ENCODE measurements around the gene IL16.

IL16 gene

GRCh38 chr15:81309647-81310450 lies 113.2 kb downstream of the IL16 start:
- no peak overlapping the region for H3K4me3 ChIP-seq (replicated peaks; ENCODE audit: low read depth, low read length)
- DNase-seq (ENCODE audit: low read depth), result no peak
- no peak for TF ChIP-seq CTCF (IDR thresholded peaks at IDR 0.05; ENCODE audit: low read length, missing control alignments)

GRCh38 chr15:81310480-81310879 lies 113.8 kb downstream of the IL16 start:
- no peak overlapping the region for H3K4me3 ChIP-seq (replicated peaks; ENCODE audit: low read depth, low read length)
- no peak for TF ChIP-seq CTCF (IDR thresholded peaks at IDR 0.05; ENCODE audit: low read length, missing control alignments)
- no peak for DNase-seq (ENCODE audit: low read depth)

- no peak for DNase-seq (ENCODE audit: low read depth)
- no peak overlapping the region for H3K4me3 ChIP-seq (replicated peaks; ENCODE audit: low read depth, low read length)
- TF ChIP-seq CTCF (IDR thresholded peaks at IDR 0.05; ENCODE audit: low read length, missing control alignments), result no peak
Observed at GRCh38 chr15:81311752-81312464, 115.2 kb downstream of the IL16 start.

GRCh38 chr15:81312790-81313543 lies 116.3 kb downstream of the IL16 start:
- peak; percentile 99 for DNase-seq (ENCODE audit: low read depth)
- no peak overlapping the region for H3K4me3 ChIP-seq (replicated peaks; ENCODE audit: low read depth, low read length)
- no peak for TF ChIP-seq CTCF (IDR thresholded peaks at IDR 0.05; ENCODE audit: low read length, missing control alignments)

- no peak for TF ChIP-seq CTCF (IDR thresholded peaks at IDR 0.05; ENCODE audit: low read length, missing control alignments)
- H3K4me3 ChIP-seq (replicated peaks; ENCODE audit: low read depth, low read length), result no peak overlapping the region
- no peak for DNase-seq (ENCODE audit: low read depth)
Observed at GRCh38 chr15:81313686-81314085, 117.0 kb downstream of the IL16 start.

- DNase-seq (ENCODE audit: low read depth), result no peak
- TF ChIP-seq CTCF (IDR thresholded peaks at IDR 0.05; ENCODE audit: low read length, missing control alignments), result no peak
Observed at GRCh38 chr15:81314378-81314777, 117.7 kb downstream of the IL16 start.

More at GRCh38 chr15:81314378-81314777, 117.7 kb downstream of the IL16 start:
- no peak overlapping the region for H3K4me3 ChIP-seq (replicated peaks; ENCODE audit: low read depth, low read length)

All from fibroblast of pulmonary artery (primary cell).